NCI-H82 treated with DMSO at 0.1 percent for 48 hours (cell line): ENCODE results near the gene CCDC152.
"Not testable (repeated sequence)": the region's sequence is repeated elsewhere in the genome, so short reads cannot be mapped to it uniquely, and the experiment has no call there.

ENCODE experiments used
- DNase-seq: peaks from one replicate; lab custom pipeline; 2025; ENCODE audit not compliant: unreplicated experiment; lab: John Stamatoyannopoulos, UW

Gene CCDC152

DNA sequence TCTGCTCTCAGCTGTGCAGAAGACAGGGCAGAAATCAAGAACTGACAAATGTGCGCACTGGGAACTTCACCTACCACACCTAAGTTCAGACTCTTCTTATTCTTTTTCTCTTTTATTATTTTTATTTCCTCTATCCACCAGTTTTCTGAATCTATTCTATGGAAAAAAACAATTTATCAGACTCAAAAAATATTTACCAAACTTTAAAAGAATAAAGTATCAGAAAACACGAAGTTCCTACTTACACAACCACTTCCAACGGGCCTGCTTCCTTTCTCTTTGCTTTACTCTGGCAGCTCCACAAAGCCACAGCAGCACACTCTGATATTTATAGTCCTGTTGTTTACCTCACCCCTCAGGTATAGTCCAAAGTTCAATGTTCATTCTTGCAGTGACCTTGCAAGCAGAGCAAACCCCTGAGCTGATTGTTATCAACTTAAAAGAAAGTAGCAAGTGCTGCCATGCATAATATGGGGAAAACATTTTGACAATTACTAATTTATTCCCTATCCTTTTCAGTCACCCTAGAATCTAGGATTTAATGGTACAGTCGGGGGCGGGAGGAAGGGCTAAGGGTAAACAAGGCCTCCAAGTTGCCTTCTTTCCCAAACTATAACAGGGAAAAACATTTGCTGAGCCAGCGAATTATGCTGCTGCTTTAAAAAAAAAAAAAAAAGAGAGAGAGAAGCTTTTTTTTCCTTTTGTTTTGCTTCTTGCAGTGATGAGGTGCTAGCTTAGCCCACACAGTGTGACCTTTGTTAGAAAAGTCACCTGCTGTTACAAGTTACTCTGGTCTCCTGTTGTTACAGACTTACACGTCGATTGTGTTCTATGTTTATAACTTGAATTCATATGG, 55.2 kb downstream of the CCDC152 start, which contains the start of gene SELENOP:
SELENOP (minus strand) TSS at position 302 of the 856 bp plus-strand sequence. CDS start 3,539 bp downstream, outside the sequence.
- DNase-seq, result no peak

DNA sequence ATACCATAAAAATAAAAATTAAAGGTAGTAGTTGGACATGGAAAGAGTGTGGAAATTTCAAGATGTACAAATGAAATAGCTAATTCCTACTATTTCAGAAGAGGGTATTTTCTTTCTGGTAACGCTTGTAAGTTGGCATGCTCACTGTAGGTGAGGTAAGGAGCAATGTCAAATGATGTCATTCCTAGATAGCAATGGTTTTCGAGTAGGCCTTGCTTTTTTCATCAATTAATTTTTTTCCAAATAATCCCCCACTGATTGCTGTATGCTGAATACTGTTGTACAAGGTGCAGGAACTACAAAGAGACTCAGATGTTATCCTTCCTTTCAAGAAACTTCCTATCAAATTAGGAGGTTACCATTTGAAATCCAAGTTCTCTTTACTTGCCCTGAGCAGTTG, 56.0 kb downstream of the CCDC152 start:
- DNase-seq, result no peak

DNA sequence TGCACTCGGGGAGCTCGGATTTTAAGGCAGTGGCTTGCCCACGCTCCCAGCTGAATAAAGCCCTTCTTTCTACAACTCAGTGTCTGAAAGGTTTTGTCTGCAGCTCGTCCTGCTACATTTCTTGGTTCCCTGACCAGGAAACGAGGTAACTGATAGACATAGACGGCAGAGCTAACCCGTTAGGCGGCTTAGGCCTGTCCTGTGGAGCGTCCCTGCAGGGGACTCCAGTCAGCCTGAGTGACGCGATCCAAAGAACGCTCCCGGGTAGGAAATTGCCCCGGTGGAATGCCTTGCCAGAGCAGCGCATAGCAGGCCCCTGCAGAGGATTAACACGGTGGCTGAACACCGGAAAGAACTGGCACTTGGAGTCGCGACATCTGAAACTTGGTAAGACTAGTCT, 56.9 kb downstream of the CCDC152 start:
- no peak for DNase-seq

DNA sequence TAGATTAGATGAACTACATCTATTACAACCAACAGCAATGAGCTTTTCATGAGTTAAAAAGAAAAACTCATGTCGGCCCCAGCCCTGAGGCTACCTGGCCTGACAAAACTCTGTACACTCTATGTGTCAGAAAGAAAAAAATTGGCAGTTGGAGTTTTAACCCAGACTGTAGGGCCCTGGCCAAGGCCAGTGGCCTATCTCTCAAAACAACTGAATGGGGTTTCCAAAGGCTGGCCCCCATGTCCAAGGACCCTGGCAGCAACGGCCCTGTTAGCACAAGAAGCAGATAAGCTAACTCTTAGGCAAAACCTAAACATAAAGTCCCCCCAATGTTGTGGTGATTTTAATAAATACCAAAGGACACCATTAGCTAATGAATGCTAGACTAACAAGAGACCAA, 59.9 kb downstream of the CCDC152 start:
- not testable (repeated sequence) for DNase-seq

DNA sequence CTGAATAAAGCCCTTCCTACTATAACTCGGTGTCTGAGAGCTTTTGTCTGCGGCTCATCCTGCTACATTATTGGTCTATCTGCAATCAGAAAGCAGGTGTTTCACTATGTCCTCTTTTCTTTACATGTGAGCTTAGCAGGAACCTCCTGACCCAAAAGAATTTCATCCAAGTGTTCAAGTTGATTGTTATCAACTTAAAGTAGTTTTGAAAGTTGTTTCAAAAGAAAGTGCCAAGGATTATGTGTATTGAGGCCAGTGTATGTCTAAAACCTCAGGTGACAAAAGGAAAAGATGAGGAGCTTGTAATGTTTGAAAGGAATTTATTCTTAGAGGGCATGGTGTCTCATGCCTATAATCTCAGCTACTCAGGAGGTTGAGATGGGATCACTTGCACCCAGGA, 63.1 kb downstream of the CCDC152 start:
- DNase-seq, result no peak

DNA sequence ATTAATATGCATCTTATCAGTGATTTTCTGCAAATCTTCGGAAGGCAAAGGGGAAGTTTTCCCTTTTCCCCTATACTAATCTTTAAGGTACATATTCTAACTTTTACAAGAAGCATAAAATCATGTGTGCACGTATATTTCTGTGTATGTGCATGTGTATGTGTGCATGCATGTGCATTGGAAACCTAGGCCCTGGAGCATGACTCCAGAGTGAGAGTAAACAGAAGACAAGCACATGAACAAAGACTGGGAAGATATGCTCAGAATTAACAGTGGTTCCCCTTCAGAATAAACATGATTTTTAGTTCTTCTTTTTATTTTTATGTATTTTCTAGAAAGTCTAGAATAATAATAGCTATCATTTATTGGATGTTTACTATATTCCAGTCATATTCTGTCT, 65.9 kb downstream of the CCDC152 start:
- no peak for DNase-seq

DNA sequence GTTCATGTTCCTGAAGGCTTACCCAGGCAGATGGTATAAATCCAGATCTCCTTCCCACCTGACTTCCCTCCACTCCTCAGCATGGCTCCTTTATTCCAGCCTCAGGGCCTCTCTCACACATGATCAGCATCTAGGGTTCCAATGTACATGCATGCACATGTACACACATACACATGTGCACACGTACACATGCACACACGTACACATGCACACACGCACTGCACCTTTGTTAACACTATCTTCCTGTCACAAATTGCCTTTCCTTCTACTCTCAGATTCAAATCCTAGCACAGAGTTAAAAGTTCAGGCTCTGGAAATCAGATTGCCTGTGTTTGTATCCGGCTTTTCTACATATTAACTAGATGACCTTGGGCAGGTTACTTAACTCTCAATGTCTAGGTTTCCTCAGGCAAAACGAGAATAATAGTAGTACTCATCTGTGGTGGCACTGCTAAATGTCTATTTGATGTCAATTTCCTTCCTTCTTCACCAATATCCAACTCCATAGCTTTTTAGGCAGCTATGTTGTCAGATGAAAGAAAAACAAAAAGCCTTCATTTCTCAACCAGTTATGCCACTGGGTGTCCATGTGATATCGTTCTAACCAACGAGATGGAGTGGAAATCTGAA, 67.8 kb downstream of the CCDC152 start:
- no peak for DNase-seq

DNA sequence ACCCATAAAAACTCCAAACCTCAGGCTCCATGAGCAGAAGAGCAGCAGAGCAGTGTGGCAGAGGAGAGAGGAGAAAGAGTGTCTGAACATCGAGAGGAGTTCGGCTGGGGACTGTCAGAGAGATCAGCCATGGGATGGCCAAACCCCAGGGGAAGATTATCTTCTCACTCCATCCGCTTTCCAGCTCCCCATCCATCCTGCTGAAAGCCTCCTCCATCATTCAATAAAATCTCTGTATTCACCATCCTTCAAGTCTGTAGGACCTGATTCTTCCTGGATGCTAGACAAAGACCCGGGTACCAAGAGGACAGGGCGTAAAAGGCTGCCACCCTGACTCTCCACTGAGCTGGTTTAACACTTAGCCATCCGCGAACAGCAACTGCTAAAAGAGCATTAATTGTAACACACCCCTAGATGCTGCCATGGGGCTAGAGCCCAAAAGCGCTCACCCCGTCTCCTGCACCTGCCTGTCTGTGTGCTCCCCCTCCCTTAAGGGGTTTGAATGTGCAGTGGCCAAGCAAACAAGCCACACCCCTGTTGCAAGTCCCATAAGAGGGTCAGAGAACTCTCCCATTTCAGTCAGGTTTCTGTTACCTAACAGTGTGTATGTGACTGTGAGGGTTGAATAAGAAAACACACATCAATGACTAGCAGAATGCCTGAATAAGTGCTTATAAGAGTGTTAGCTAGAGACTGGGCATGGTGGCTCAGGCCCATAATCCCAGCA, 69.0 kb downstream of the CCDC152 start:
- DNase-seq, result no peak

DNA sequence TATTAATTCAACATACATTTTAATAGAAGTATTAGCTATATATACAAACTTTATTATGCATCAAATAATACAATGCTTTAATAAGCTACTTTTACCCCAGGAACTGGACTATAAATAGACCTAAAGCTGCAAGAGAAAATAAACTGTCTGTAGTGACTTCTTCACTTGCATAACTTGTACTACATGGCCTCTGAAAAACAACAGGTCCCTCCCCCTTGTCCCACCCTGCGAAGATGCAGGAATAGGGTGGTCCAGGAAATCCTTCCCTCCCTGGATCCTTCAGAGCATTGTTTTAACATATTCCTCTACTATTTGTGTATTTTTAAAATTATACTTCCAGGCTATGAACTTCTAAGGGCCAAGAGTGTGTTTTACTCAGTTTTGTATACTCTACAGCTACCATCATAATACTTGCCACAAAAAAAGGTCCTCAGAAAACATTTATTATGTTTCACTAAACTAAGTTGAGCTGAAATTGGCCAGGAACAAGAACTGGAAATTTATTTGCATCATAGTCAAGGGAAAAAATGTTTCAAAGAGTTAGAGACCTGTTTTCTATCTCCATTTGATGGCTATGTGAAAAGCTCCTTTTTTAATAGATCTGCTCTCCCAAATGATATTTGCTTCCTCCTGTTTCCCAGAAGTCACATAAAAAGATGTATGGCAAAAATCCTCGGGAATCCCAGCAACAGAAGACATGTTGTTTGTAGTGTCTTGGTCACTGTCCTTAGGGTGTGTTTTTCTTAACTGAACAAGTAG, 70.3 kb downstream of the CCDC152 start:
- DNase-seq, result no peak

DNA sequence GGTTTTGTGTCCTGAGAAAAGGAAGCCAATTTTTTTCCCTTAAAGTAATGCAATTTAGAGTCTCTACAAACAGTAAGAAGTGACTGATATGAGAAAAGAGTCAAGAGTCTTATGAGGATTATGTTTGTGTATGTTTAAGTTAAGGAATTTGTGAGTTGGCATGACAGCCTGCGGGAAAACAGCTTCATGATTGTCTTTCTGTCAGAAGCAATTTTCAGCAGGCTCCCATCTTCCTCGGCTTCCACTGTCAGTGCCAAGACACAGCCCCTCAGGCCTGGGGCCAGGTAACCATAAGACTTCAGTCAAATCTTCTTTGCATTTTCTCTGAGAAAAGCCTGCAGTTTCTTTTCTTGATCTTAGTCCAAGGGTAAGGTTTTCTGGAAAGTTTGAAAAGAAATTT, 72.1 kb downstream of the CCDC152 start:
- no peak for DNase-seq

DNA sequence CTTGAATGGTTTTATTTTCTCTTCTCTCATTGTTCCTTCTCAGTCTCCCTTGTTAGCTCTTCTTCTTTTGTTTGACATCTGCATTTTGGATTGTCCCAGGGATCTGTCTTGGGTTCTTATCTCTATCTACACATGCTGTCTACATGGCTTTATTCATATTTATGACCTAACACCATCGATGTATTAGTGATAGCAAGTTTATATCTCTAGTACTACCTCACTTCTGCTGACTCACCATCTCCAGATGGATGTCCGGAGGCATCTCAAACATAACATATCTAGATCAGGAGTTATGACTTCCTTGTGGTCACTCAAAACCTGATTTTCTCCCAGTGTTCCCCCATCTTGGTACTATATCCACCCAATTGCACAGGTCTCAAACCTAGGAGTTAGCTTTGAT, 74.3 kb downstream of the CCDC152 start:
- no peak for DNase-seq

DNA sequence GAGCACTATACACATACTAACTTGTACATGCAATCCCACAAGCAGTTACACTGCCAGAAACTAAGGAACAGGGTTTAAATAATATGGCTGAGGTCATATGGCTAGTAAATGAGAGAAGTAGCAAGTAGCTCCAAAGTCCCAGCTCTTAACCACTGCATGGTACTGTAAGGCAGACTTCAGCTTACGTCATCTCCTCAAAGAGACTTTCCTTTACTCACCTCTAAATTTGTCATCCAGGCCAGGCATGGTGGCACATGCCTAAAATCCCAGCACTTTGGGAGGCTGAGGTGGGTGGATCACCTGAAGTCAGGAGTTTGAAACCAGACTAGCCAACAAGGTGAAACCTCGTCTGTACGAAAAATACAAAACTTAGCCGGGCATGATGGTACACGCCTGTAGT, 75.4 kb downstream of the CCDC152 start:
- DNase-seq, result no peak

DNA sequence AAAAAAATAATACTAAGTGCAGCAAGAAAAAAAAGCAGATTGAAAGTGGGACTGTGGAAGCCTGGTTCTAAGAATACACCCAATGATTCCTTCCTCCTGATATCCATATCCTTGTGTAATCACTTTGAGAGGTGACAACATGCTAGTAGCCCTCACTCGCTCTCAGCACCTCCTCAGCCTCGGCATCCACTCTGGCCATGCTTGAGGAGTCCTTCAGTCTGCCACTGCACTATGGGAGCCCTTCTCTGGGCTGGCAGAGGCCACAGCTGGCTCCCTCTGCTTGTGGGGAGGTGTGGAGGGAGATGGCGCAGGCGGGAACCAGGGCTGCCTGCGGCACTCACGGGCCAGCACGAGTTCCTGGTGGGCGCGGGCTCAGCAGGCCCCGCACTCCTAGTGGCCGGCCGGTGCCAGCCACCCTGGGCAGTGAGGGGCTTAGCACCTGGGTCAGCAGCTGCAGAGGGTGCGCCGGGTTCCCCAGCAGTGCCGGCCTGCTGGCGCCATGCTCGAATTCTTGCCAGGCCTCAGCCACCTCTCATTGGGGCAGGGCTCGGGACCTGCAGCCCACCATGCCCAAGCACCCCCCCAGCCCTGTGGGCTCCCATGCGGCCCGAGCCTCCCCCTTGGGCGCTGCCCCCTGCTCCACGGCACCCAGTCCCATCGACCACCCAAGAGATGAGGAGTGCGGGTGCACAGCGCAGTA, 79.6 kb downstream of the CCDC152 start:
- no peak for DNase-seq

DNA sequence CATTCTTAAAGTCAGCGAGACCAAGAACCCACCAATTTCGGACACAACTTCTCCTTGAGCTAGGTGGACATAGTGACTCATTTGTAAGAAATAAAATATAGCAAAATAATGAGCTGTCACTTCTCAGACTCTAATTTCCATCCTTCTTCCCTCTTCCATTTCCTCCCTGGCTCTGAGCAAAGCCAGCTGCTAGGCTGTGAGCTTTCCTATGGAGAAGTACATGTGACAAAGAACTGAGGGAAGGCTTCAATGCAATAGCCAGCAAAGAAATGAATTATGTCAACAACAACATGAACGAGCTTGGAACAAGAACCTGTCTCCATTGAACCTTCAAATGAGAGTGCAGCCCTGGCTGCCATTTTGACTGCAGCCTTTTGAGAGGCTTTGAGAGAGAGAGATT, 81.0 kb downstream of the CCDC152 start:
- no peak for DNase-seq

DNA sequence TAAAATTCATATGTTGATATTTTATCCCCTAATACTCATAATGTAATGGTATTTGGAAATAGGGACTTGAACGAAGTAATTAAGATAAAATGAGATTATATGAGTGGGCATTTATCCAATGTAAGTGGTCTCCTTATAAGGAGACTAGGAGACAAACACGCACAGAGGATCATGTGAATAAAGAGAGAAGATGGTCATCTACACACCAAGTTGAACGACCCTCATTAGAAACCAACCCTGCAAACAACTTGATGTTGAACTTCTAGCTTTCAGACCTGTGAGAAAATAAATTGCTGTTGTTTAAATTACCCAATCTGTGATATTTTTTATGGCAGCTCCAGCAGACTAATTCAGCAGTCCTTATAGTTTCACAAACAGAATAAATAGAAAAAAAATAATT, 82.6 kb downstream of the CCDC152 start:
- no peak for DNase-seq

DNA sequence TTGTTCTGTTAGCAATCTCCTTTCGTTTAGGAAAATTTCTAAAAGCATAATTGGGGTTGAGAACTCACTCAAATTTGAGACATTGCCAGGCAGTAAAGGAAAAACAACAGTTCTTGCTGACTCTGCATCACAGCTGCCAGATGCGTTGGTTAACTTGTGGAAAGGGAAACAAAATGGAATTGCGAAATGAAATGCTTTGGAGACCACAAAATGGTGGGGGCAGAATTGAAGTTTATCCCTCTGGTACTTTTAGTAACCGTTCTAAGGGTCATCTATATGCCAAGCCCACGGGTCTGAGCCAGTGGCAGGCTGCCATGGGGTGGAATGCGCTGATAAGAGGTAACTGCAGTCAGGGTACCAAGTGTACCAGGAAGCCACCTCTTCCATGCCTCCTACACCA, 83.7 kb downstream of the CCDC152 start:
- DNase-seq, result no peak

DNA sequence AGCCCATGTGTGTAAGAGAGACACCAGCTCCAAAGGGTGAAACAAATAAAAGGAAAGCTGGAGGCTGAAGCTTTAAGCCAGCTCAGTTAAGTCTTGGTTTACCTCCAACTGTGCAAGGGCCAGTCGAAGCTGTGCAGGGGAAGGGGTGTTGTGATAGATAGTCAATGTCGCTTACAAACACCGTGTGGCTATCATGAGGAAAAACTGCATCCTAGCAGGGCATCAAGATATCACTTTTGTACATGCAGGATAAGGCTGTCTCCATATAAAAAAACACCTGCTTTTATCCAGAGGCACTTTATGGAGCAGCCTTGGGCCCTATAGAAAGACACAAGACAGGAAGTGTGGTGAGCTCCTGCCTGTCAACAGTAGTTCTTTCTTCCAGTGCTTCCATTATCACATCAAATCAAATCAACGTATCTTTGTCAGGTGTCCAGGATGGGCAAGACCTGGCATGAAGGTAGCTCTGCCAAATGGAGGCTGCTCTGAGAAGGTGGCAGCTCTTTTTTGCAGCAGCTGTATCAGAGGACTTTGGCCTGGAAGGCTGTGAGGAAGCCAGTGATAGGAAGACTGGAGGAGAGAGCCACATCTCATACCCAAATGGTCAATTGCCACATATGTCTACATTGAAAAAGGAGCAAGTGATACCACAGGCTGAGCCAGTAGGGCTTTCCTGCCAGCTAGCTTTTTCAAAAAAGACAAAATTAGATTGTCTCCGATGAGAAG, 84.4 kb downstream of the CCDC152 start:
- DNase-seq, result no peak

DNA sequence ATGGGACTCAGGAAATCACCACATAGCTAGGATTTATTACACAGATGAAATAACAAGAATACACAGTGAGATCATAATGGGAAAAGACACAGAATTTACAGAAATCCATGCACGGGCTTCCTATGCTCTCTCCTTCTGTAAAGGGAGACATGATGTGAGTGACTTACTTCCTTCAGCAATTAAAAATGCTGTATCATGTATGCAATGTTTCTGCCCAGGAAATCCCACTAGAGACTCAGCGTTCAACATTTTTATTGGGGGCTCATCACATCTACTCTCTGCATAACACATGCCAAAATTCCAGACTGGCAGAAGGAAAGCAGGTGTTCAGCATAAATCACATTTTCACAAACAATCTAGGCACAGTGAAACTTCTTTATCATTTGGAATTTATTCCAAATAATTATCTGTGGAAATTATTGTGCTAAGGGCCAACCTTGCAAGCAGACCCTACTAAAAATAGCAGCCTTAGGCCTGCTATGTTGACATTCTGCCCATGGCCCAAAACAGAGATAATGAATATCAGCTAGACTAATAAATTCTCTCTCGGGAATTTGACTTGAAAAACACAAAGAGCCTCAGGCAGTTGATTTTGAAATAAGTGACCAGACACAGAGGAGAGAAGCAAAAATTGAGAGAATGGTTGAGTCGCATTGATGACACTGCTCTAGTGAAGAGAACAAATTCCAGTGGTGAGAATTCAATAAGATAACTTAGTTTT, 86.5 kb downstream of the CCDC152 start:
- DNase-seq, result no peak

DNA sequence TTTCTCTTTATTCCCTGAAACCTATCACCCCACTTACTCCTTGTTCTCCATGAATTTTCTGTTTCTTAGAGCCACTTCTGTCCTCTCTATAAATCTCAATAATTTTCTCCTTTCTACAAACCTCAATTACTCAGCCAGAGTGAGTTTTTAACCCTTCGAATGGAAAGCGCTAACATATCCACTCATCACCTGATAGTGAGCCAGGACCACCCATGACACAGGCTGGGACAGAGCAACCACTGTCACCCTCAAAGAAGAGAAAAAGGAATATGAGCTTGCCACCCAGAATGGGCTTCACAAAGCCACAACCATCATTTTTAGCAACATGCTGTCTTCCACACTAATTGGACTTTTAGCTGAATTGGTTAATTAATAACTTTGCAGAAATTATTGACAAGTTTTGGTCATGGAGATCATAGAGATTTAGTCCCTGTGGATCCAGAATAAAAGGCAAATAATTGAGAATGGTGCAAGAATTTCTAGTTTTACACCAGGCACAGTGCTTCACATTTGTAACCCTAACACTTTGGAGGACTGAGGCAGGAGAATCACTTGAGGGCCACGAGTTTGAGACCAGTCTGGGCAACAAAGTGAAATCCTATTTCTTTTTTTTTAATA, 87.2 kb downstream of the CCDC152 start:
- DNase-seq, result no peak
